Measurements from ENCODE around the gene ANKRD40. TPM values are rescaled to one million over a fixed set of nuclear protein-coding genes. Genes with fewer than 3 reads are reported as not detected.

ANKRD40 gene
- total RNA-seq, 1 experiment from 2014 or later, result 72.0 TPM

DNA sequence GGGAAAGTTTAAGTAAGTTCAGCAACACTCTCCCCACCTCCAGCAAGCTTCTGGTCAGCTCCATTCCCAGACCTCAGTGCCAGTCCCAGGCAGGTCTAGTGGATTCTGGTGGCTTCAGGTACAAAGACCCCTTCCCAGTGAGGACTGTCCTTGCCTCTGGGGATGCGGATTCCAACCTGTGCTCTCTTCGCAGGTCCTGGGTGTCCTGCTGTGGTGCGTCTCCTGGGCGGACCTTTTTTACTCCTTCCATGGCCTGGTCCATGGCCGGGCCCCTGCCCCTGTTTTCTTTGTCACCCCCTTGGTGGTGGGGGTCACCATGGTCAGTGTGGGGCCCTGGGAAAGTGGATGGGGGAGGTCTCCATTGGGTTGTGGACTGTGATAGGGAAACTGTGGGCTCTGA, 51.2 kb downstream of the ANKRD40 start:
- POLR2A ChIA-PET, result no interaction called here
- intact Hi-C loops (cut with micrococcal nuclease), result no loop called here
- H3K79me2 ChIP-seq (ENCODE audit: insufficient read depth, low read length), result no peaks in the 10 kb centered on the region
- no peaks in the 10 kb centered on the region for H3K9me2 ChIP-seq (ENCODE audit: insufficient read depth)
- H3K27ac ChIP-seq (ENCODE audit: low read depth, low read length), result no peak overlapping the region
- TF ChIP-seq ELF1 (IDR thresholded peaks at IDR 0.05; ENCODE audit: borderline replicate concordance, low read depth) (no peak), EGR1 (IDR thresholded peaks at IDR 0.05; ENCODE audit: low read depth) (no peak), SP1 (IDR thresholded peaks at IDR 0.05; ENCODE audit: low read depth) (no peak), EZH2phosphoT487 (IDR thresholded peaks at IDR 0.05; ENCODE audit: borderline replicate concordance) (no peak), SIN3A (IDR thresholded peaks at IDR 0.05; ENCODE audit: low read depth) (no peak), CBX3 (IDR thresholded peaks at IDR 0.05; ENCODE audit: low read depth) (no peak), ZNF274 (IDR thresholded peaks at IDR 0.05; ENCODE audit: low read depth, low read length) (no peak), CEBPB (IDR thresholded peaks at IDR 0.05; ENCODE audit: low read depth) (no peak), TCF7L2 (IDR thresholded peaks at IDR 0.05; ENCODE audit: borderline replicate concordance, extremely low read depth, insufficient read depth, insufficient read length) (no peak), EZH2 (IDR thresholded peaks at IDR 0.05) (no peak), POLR2AphosphoS5 (IDR thresholded peaks at IDR 0.05; ENCODE audit: low read depth, low read length) (no peak)
- TF ChIP-seq, protein P1, sequence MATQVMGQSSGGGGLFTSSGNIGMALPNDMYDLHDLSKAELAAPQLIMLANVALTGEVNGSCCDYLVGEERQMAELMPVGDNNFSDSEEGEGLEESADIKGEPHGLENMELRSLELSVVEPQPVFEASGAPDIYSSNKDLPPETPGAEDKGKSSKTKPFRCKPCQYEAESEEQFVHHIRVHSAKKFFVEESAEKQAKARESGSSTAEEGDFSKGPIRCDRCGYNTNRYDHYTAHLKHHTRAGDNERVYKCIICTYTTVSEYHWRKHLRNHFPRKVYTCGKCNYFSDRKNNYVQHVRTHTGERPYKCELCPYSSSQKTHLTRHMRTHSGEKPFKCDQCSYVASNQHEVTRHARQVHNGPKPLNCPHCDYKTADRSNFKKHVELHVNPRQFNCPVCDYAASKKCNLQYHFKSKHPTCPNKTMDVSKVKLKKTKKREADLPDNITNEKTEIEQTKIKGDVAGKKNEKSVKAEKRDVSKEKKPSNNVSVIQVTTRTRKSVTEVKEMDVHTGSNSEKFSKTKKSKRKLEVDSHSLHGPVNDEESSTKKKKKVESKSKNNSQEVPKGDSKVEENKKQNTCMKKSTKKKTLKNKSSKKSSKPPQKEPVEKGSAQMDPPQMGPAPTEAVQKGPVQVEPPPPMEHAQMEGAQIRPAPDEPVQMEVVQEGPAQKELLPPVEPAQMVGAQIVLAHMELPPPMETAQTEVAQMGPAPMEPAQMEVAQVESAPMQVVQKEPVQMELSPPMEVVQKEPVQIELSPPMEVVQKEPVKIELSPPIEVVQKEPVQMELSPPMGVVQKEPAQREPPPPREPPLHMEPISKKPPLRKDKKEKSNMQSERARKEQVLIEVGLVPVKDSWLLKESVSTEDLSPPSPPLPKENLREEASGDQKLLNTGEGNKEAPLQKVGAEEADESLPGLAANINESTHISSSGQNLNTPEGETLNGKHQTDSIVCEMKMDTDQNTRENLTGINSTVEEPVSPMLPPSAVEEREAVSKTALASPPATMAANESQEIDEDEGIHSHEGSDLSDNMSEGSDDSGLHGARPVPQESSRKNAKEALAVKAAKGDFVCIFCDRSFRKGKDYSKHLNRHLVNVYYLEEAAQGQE (IDR thresholded peaks at IDR 0.05; ENCODE audit: low read depth), result no peak
- TF ChIP-seq, protein P2, sequence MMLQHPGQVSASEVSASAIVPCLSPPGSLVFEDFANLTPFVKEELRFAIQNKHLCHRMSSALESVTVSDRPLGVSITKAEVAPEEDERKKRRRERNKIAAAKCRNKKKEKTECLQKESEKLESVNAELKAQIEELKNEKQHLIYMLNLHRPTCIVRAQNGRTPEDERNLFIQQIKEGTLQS (IDR thresholded peaks at IDR 0.05), result no peak
- ATAC-seq (no peak), DNase-seq (ENCODE audit: low read depth, low spot score) (no peak)
- no peaks in the 10 kb centered on the region for H3K36me3 ChIP-seq (ENCODE audit: control insufficient read depth in 1 of 2, insufficient read depth in 2 of 2, low read length in 2 of 2)
- no peaks in the 10 kb centered on the region for H3K27me3 ChIP-seq (ENCODE audit: insufficient read depth, low read length)
- H3K4me2 ChIP-seq (ENCODE audit: low read length), result no peak overlapping the region
- no peaks in the 10 kb centered on the region for H4K20me1 ChIP-seq (ENCODE audit: insufficient read depth)
- no peak overlapping the region for H3K9ac ChIP-seq (ENCODE audit: low read length)
- peaks cover 36 to 50% of the 10 kb centered on the region in 2 experiments for H3K4me1 ChIP-seq (ENCODE audit: control insufficient read depth in 1 of 2, insufficient read depth in 2 of 2, low read length in 2 of 2)
- BruUV-seq (replicated peaks), result no TSS peak
- H3K9me3 ChIP-seq (ENCODE audit: control insufficient read depth in 1 of 2, insufficient read depth in 1 of 2, low read depth in 1 of 2, low read length in 2 of 2), result no peaks in the 10 kb centered on the region
- no peak overlapping the region for H2AFZ ChIP-seq (ENCODE audit: low read depth, low read length, poor library complexity, severe bottlenecking)
- RAD21 ChIA-PET (ENCODE audit: low non-redundant PET in 1 of 2, low total read pairs in 2 of 2, uncharacterized antibody in 2 of 2, unreplicated experiment in 2 of 2), result no interaction called here
- no peak overlapping the region for H3K4me3 ChIP-seq (replicated peaks in 1 of 2; ENCODE audit: low read depth in 1 of 2, low read length in 2 of 2)
- CTCF ChIA-PET, result no interaction called here
